Vagina (tissue), 2 donors: ENCODE data around the gene MYL2. TPM values are rescaled to one million over a fixed set of nuclear protein-coding genes. Genes with fewer than 3 reads are reported as not detected.
"Not testable (repeated sequence)": the region's sequence is repeated elsewhere in the genome, so short reads cannot be mapped to it uniquely, and the experiment has no call there.

Experiments used
- DNase-seq, 2 donors: peaks; one replicate each; pipeline ENCODE4 v3.0.0-alpha.2; 2017; ENCODE audit errors: extremely low spot score in 2 of 2
- H3K27ac ChIP-seq: fragments of 200-600 bp; sonication (generic); one replicate; pipeline ENCODE4 v1.5.1; 2019
- H3K27me3 ChIP-seq: fragments of 200-600 bp; sonication (generic); one replicate; pipeline ENCODE4 v1.5.1; 2019
- H3K36me3 ChIP-seq, 2 donors: fragments of 200-600 bp; sonication (generic); one replicate each; pipeline ENCODE4 v1.5.1; 2017 to 2019
- H3K4me1 ChIP-seq: fragments of 200-600 bp; sonication (generic); one replicate; pipeline ENCODE4 v1.5.1; 2019
- H3K4me3 ChIP-seq, 2 donors: fragments of 200-600 bp; sonication (generic); 1 replicate in 1 of 2; 2 replicates in 1 of 2; pipeline ENCODE4 v1.5.1; 2016 to 2019
- H3K9me3 ChIP-seq: fragments of 200-600 bp; sonication (generic); one replicate; pipeline ENCODE4 v1.5.1; 2019
- POLR2A ChIP-seq, 2 donors: fragments of 450-650 bp; IDR thresholded peaks; one replicate each; pipeline ENCODE4 v1.6.1; 2017; ENCODE audit warnings: antibody characterized with exemption in 2 of 2, mild to moderate bottlenecking in 2 of 2, moderate library complexity in 2 of 2
- POLR2AphosphoS5 ChIP-seq, 2 donors: sonication (generic); formaldehyde crosslinking; IDR thresholded peaks; one replicate each; pipeline ENCODE4 v1.9.0; 2017; ENCODE audit warnings: antibody characterized with exemption in 2 of 2, mild to moderate bottlenecking in 2 of 2, low read depth in 1 of 2; ENCODE audit not compliant: insufficient read depth in 1 of 2
- intact Hi-C: fragments of 100-400 bp; cut with DNase I; formaldehyde crosslinking; loops from one replicate; pipeline ENCODE4 v1.15.1; 2023
- total RNA-seq: library from RNA; depleted of rRNA; stranded (reverse); fragments of >200 nt; gene quantifications from one replicate; pipeline ENCODE4 v1.2.3, GENCODE V29; 2016
- TF ChIP-seq, protein P1 (sequence below), 3 experiments: fragments of 450-650 bp in 2 of 3; fragments of 200-600 bp in 1 of 3; sonication (generic) in 1 of 3; IDR thresholded peaks; one replicate each; pipeline ENCODE4 v1.5.1; 2017 to 2019; ENCODE audit warnings: antibody characterized with exemption in 3 of 3, mild to moderate bottlenecking in 2 of 3, moderate library complexity in 2 of 3

The MYL2 gene
- total RNA-seq, 1 donor from 2014 or later: not detected

DNA sequence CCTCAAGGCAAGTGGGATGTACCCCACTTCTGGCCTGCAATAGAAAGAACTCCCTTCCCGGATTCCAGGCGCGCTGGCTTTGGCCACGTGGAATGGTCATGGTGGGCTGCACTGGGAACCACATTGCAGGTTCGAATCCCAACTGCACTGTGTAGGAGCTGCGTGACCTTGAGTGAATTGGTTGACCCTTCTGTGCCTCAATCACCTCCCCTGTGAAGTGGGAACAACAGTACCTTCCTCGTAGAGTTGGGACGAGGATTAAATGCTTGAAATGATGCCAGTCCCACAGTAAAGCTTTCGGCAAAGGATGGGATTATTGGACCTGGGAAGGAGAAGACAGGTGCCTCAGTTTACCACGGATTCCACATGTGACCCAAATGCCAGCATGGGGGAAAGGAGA lies 36.8 kb upstream of the MYL2 start:
- Histone ChIP-seq H3K27ac (no peak overlapping the region), H3K36me3 (no peaks in the 10 kb centered on the region), H3K4me1 (no peaks in the 10 kb centered on the region), H3K4me3 (no peak overlapping the region), H3K9me3 (no peaks in the 10 kb centered on the region), H3K27me3 (no peaks in the 10 kb centered on the region)
- DNase-seq: no peak
- intact Hi-C loops: no loop called here
- TF ChIP-seq POLR2A (IDR thresholded peaks at IDR 0.05): no peak
- no peak for TF ChIP-seq POLR2AphosphoS5 (IDR thresholded peaks at IDR 0.05; ENCODE audit: insufficient read depth in 1 of 2, low read depth in 1 of 2)
- TF ChIP-seq, protein P1, sequence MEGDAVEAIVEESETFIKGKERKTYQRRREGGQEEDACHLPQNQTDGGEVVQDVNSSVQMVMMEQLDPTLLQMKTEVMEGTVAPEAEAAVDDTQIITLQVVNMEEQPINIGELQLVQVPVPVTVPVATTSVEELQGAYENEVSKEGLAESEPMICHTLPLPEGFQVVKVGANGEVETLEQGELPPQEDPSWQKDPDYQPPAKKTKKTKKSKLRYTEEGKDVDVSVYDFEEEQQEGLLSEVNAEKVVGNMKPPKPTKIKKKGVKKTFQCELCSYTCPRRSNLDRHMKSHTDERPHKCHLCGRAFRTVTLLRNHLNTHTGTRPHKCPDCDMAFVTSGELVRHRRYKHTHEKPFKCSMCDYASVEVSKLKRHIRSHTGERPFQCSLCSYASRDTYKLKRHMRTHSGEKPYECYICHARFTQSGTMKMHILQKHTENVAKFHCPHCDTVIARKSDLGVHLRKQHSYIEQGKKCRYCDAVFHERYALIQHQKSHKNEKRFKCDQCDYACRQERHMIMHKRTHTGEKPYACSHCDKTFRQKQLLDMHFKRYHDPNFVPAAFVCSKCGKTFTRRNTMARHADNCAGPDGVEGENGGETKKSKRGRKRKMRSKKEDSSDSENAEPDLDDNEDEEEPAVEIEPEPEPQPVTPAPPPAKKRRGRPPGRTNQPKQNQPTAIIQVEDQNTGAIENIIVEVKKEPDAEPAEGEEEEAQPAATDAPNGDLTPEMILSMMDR (IDR thresholded peaks at IDR 0.05): no peak

- DNase-seq, H3K36me3 ChIP-seq, H3K4me3 ChIP-seq, H3K27me3 ChIP-seq, H3K9me3 ChIP-seq, H3K4me1 ChIP-seq, H3K27ac ChIP-seq, intact Hi-C loops: not testable (repeated sequence)
Measured at GRCh38 chr12:110950867-110951266, 30.5 kb upstream of the MYL2 start.

GRCh38 chr12:110950466-110950865 lies 30.1 kb upstream of the MYL2 start:
- H3K36me3 ChIP-seq, H3K27me3 ChIP-seq, H3K4me3 ChIP-seq, intact Hi-C loops, DNase-seq, H3K4me1 ChIP-seq, H3K27ac ChIP-seq, H3K9me3 ChIP-seq: not testable (repeated sequence)

DNA sequence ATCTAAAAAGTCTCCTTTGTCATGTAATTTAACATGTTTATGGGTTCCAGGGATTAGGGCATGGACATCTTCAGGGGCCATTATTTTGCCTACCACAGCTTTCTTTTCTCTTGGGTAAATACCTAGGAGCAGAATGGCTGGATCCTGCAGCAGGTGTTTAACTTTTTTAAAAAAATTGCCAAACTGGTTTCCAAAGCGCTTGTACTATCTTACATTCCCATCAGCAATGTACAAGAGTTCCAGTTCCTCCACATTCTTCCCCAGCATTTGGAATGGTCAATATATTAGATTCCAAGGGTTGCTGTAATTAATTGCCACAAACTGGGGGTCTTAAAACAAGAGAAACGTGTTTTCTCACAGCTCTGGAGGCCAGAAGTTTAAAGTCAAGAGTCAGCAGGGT lies 27.7 kb upstream of the MYL2 start:
- TF ChIP-seq, protein P1 (IDR thresholded peaks at IDR 0.05): no peak
- TF ChIP-seq POLR2AphosphoS5 (IDR thresholded peaks at IDR 0.05; ENCODE audit: insufficient read depth in 1 of 2, low read depth in 1 of 2): no peak
- no peak for TF ChIP-seq POLR2A (IDR thresholded peaks at IDR 0.05)
- H3K36me3 ChIP-seq: no peaks in the 10 kb centered on the region
- no peak overlapping the region for H3K4me3 ChIP-seq
- H3K27me3 ChIP-seq: no peaks in the 10 kb centered on the region
- no peaks in the 10 kb centered on the region for H3K4me1 ChIP-seq
- no peak for DNase-seq
- no peaks in the 10 kb centered on the region for H3K9me3 ChIP-seq
- H3K27ac ChIP-seq: no peak overlapping the region
- intact Hi-C loops: no loop called here

DNA sequence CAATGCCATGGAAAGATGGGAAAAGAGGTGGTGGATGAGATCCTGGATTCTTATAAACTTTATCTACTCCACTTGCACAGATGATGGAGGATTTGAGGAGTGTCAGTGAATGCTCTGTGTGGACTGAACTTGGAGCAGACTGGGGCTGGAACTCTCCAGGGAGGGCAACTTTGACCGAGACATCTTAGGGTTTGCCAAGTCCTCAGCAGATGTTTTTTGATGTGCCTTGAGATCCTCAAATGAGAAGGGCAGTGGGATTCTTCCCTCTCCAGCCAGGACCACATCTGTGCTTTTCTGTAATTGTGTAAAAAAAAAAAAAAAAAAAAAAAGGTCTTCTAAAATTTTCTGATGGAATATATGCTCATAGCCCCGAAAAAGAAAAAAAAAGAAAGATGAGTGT lies 23.0 kb upstream of the MYL2 start:
- Histone ChIP-seq H3K4me3 (no peak overlapping the region), H3K27ac (no peak overlapping the region), H3K27me3 (no peaks in the 10 kb centered on the region), H3K36me3 (no peaks in the 10 kb centered on the region), H3K9me3 (no peaks in the 10 kb centered on the region), H3K4me1 (no peaks in the 10 kb centered on the region)
- TF ChIP-seq POLR2AphosphoS5 (IDR thresholded peaks at IDR 0.05; ENCODE audit: insufficient read depth in 1 of 2, low read depth in 1 of 2): no peak
- no peak for TF ChIP-seq POLR2A (IDR thresholded peaks at IDR 0.05)
- TF ChIP-seq, protein P1 (IDR thresholded peaks at IDR 0.05): no peak
- intact Hi-C loops: no loop called here
- DNase-seq: no peak

DNA sequence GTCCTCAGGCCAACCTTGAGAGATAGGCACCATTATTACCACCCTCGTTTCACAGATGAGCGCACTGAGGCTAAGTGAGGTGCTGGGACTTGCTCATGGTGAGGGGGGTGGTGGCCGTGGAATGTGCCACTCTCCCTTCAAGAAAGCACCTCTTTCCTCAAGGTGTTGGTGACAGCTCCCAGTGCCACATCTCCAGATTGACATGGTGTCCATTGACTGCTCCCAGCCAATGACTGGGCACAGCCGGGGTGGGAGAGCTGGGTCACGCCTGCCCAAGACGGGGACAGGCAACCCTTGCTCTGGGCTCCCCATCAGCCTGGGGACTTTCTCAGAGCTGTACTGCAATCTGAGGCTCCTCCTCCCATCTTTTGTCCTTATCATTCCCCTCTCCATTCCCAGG lies 21.0 kb upstream of the MYL2 start:
- Histone ChIP-seq H3K9me3 (no peaks in the 10 kb centered on the region), H3K4me3 (no peak overlapping the region), H3K36me3 (no peaks in the 10 kb centered on the region), H3K4me1 (no peaks in the 10 kb centered on the region), H3K27me3 (no peaks in the 10 kb centered on the region), H3K27ac (no peak overlapping the region)
- intact Hi-C loops: no loop called here
- TF ChIP-seq POLR2A (IDR thresholded peaks at IDR 0.05) (no peak), POLR2AphosphoS5 (IDR thresholded peaks at IDR 0.05; ENCODE audit: insufficient read depth in 1 of 2, low read depth in 1 of 2) (no peak)
- TF ChIP-seq, protein P1 (IDR thresholded peaks at IDR 0.05): no peak
- no peak for DNase-seq
